Activated CD8-positive, alpha-beta memory T cell treated with anti-CD3 and anti-CD28 coated beads, Interleukin-2, amount 50 U/mL, for 48 hours (primary cell): ENCODE results near the gene ST14.
"Not testable (repeated sequence)": the region's sequence is repeated elsewhere in the genome, so short reads cannot be mapped to it uniquely, and the experiment has no call there.

Experiments
- DNase-seq: peaks from one replicate; pipeline ENCODE4 v3.0.0-alpha.2; 2020

Gene ST14

DNA sequence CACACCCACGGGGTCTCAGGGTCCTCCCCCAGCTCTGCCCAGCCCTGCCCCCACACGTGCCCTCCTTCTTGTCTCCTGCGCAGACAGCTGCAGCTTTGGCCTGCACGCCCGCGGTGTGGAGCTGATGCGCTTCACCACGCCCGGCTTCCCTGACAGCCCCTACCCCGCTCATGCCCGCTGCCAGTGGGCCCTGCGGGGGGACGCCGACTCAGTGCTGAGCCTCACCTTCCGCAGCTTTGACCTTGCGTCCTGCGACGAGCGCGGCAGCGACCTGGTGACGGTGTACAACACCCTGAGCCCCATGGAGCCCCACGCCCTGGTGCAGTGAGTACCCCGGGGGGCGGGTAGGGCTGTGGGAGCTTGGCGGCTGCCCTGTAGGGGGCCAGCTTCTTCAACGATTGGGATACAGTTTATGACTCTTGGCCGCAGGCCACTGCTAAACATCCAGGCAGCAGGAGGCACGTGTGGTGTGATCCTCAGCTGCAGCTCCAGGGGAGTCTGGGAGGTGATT is 30.8 kb downstream of the ST14 start:
- no peak for DNase-seq

DNA sequence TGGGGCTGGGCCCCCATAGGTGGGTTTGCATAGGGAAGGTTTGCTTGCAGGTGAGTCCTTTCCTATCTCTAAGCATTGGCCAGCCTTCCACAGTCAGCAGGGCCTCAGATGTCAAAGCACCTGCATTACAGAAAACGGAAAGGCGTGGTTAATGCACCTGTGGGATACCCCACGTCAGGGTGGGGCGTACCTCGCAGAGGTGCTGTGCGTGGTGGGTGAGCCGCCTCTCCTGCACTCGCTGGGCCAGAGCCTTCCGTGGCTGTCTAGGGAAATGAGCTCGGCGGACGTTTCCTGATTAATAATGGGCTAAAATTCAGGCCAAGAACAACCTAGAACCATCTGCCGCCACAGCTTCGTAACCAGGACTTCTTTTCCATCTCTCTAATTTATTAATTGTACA is 32.3 kb downstream of the ST14 start:
- DNase-seq = no peak

DNA sequence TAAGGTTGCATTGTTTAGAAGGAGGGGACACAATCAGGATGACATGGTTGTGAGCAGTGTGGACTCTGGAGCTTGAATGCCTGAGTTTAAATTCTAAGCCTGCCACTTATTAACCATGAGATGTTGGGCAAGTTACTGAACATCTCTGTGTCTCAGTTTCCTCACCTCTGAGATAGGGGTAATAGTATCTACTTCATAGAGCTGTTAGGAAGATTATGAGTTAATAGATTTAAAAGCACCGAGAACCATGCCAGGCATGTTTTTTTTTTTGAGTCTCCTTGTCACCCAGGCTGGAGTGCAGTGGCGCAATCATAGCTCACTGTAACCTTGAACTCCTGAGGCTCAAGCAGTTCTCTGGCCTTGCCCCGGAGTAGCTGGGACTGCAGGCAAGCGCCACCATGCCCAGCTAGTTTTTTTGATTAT is 33.3 kb downstream of the ST14 start:
- DNase-seq = no peak

DNA sequence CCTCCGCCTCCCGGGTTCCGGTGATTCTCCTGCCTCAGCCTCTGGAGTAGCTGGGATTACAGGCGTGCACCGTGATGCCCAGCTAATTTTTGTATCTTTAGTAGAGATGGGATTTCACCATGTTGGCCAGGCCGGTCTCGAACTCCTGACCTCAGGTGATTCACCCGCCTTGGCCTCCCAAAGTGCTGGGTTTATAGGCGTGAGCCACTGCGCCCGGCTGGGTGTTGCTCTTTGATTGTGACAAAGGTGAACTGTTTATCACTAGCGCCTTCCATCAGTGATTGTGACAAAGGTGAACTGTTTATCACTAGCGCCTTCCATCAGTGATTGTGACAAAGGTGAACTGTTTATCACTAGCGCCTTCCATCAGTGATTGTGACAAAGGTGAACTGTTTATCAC is 34.0 kb downstream of the ST14 start:
- not testable (repeated sequence) for DNase-seq

DNA sequence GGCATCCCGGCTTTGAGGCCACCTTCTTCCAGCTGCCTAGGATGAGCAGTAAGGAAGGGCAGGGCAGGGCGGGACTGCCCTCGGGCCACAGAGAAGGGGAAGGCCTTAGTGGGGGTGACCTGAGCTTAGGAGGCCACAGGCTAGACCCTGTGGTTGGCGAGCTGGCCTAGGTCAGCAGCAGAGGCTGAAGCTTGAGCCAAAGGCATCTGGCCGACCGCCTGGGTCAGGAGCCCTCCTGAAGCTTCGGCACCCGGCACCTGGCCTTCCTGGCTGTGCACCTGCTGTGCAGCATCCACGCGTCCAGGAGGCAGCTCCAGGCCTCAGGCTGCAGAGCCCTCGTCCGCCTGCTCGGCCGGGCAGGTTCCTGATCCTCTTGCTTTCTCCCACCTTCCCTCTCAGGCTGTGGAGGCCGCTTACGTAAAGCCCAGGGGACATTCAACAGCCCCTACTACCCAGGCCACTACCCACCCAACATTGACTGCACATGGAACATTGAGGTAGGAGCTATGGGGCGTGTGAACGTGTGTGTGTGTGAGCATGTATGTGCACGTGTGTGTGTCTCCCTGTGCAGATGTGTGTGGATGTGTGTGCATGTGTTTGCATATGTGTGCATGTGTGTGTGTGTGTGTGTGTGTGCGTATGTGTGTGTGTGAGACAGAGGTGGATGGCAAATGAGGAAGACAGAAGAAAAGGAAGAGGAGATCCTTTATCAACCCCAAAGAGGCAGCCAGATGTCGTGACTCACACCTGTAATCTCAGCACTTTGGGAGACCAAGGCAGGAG is 34.9 kb downstream of the ST14 start:
- DNase-seq = no peak

DNA sequence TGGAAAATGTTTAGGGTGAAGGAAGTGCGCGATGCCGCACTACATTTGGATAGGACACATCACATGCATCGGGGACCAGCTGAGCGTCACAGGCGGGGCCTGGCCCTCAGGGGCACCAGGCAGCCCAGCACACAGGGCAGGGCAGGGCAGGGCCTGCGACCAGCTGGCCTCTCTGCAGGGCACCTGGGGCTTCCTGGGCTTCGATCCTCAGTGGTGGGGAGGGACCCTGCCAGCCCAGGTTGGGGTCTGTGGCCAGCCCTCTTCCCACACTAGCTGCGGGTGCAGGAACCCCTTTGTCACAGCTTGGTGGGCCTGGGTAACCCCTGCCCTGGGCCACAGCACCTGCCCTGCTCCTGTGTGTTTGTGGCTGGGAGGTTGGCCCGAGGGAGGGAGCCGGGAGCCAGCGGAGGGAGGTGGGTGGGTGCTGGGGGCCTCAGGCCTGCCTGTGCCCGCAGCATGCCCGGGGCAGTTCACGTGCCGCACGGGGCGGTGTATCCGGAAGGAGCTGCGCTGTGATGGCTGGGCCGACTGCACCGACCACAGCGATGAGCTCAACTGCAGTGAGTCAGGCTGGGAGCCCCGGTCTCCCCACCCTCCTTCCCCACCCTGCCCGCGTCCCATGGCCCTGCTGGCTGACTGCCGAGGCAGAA is 37.9 kb downstream of the ST14 start:
- no peak for DNase-seq

DNA sequence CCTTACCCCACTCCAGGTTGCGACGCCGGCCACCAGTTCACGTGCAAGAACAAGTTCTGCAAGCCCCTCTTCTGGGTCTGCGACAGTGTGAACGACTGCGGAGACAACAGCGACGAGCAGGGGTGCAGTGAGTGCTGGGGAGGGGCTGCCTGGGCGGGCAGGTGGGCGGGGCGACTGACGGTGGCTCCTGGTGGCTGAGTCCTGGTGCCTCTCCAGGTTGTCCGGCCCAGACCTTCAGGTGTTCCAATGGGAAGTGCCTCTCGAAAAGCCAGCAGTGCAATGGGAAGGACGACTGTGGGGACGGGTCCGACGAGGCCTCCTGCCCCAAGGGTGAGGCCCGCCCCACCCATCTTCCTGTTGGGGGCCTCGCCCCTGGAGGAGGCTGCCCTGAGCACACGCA is 38.7 kb downstream of the ST14 start:
- no peak for DNase-seq

DNA sequence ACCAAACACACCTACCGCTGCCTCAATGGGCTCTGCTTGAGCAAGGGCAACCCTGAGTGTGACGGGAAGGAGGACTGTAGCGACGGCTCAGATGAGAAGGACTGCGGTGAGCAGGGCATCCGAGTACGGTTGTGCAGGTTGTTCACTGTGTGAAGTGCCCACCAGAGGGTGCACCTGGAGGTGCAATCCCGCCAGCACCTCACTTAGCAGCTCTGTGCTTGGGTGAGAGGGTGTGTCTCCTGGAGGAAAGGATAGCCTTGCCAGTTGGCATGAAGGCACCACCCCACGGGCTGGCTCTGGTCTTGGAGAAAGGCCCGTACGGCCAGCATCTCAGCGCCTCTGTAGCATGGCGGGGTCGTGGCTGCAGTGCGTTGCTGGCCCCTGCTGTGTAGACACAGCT is 39.4 kb downstream of the ST14 start:
- DNase-seq = no peak

DNA sequence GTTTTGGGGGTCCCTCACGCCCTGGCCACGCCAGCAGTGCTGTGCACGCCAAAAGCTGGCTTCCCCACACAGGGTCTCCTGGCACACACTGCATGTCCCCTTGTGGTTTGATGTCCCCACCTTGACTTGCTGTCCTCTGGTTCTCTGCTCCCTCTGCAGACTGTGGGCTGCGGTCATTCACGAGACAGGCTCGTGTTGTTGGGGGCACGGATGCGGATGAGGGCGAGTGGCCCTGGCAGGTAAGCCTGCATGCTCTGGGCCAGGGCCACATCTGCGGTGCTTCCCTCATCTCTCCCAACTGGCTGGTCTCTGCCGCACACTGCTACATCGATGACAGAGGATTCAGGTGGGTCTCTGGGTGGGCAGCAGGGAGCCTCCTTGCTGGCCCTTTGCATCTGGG is 40.2 kb downstream of the ST14 start:
- DNase-seq = no peak

DNA sequence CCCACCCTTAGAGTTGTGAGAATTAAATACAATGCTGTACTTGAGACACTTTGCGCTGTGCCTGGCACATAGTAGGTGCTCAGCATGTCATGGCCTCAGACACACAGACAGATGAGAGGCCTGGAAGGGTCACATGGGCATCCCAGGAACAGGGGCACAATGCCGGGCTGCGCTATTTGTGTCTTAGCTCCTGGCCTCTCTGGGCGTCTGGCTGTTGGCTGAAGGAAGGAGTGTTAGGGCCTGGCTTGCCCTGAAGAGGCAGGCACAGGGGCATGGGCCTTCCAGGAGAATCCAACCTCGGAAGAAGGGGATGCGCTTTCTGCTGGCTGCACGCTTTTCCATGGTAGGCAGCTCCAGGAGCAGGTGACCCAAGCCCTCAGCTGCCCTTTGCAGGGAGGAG is 41.4 kb downstream of the ST14 start:
- no peak for DNase-seq

DNA sequence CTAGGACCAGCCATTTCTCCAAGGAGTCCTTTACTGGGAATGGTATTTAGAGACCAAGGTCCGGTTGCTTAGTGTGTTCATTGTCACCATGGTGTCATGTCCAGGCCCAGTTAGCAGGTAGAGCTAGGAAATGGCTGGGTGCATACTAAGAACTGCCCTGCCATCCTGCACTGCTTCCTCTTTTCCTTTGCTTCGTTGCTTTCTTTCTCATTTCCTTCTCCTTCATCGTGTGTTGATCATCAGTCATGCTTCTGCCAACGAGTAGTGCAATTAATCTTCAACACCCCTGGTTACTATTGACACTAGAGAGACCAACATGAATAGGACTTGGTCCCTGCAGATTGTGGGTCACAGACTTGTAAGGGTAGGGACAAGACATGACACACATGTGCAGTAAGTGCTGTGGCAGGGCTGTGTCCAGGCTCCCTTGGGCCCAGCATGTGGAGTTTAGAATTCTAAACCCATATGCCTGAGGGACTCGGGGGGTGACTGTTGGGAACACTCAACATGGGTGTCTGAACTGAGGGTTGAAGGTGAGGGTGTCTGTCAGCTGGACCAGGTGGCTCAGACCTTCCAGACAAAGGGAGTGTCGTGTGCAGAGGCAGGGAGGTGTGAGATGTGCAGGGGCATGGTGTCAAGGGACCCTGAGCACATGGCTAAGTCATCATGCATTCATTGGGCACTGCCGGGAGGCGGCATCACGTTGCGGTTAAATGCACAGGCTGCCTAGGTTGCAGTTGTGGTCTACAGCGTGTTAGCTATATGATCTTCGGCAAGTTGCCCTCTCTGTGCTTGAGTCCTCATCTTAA is 42.6 kb downstream of the ST14 start:
- DNase-seq = no peak

DNA sequence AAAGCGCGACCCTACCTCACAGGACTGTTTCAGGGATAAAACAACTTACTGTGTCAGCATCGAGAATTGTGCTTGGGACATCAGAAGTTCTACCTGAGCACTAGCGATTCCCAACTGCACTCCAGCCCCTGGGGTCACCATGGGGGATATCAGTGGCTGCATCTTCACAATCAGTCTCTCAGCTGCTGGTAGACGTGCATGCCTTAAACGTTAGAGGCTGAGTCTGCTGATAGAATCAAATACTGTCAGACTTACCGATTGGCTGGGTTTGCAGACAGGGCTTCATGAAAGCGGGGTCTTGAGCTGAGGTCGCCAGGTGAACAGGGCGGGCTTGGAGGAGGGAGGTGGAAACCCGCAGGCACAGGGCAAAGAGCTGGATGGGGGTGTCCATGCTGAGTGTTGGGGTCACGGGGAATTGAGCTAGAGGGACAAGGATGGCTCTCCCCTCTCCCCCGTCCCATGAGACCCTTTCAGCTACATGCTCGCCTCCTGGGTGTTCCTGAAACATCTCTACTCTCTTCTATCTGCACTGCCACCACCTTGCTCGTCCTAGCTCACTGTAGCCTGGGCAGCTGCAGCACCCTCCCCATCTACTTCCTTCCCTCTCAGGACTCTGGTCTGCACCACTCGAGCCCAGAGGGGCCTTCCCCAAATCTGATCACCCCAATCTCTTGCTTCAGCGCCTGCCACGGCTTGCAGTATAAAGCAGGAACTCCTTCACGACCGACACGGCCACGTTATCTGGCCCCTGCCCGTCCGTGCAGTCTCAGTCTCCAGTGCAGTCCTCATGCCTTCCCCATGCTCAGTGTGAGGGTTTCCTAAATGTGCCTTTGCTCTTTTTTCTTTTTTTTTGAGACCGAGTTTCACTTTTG is 43.5 kb downstream of the ST14 start:
- no peak for DNase-seq

DNA sequence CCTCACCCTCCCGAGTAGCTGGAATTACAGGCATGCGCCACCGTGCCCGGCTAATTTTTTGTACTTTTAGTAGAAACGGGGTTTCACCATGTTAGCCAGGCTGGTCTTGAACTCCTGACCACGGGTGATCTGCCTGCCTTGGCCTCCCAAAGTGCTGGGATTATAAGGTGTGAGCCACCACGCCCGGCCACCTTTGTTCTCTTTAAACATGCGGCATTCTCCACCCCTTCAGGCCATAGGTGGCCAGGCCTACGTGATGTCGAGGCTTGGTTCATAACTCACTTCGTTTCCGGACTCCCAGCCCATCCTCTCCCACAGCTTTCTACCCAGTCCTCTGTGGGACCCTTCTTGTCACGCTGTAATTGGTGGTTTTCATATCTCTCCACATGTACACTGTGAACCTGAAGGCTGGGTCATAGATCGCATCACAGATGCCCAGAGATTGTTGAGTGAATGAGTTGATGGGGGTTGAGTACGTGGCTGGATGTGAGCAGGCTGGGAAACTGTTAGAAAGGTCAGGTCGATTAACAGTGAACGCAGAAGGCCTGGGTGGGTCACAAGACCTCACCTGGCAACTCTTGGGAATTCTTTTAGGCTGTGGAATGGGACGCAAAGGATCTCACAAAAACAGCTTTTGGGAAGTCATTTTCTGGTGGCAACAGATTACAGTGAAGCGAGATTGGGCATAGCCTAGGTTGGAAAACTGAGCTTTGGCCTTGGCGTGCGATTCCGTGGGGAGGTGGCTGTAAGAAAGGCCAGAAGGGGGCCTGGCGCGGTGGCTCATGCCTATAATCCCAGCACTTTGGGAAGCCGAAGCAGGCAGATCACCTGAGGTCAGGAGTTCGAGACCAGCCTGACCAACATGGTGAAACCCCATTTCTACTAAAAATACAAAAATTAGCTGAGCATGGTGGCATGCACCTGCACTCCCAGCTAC is 44.5 kb downstream of the ST14 start:
- DNase-seq = no peak

DNA sequence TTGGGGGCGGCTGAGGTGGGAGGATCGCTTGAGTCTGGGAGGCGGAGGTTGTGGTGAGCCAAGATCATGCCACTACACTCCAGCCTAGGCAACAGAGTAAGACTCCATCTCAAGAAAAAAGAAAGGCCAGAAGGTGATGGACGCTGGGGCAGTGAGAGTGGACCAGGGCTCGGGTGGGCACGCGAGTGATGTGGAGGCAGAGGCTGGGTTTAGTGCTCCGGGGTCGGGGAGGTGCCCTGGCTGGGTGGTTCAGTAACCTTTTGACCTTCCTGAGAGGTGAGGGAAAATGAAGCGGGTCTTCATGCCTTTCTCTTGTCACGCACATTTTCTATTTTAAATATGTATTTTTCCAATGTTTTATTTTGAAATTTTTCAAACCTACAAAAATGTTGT is 45.1 kb downstream of the ST14 start:
- no peak for DNase-seq

DNA sequence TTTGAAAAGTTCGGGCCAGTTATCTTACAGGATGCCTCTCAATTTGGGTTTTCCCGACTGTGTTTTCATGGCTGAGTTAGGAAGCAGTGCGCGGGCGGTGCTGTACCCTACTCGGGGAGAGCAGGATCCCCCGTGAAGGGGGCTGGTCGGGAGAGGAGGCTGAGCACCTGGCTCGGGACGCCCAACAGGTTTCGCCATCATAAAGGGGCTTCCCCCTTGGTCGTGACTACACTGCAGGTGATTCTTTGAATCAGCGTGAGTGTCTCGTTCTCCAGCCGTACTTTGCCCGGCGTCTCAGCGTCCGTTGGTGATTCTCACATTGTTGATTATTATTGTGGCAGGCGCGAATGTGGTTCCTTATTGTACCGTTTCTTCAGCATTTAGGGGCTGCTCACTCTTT is 46.6 kb downstream of the ST14 start:
- no peak for DNase-seq

DNA sequence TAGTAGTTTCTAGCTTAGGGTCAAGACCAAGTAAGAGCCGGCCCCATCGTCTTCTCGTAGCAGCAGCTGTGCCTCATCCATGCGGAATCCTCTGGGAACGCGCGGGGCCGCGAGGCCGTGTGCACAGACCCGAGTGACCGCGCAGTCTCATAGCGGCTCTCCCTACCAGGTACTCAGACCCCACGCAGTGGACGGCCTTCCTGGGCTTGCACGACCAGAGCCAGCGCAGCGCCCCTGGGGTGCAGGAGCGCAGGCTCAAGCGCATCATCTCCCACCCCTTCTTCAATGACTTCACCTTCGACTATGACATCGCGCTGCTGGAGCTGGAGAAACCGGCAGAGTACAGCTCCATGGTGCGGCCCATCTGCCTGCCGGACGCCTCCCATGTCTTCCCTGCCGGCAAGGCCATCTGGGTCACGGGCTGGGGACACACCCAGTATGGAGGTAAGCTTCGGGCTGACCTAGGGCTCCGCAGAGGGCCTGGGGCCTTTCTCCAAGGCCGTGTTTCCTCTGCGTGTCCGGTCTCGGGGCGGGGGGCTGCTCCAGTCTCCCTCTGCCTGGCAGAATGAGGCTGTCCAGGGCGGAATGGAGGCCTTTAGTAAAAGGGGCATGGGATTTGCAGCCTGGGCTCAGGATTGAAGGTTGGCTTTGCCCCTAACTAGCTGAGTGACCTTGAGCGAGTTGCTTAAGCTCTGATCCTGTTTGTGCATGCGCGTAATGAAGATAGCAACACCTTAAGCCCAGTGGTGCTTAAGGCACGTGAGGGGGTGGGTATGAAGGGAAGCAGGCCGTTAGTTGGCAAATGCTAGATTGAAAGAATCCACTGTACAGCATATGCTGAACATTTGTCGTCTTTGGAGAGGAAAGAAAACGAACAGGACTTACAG is 48.9 kb downstream of the ST14 start:
- DNase-seq = peak; percentile 36

DNA sequence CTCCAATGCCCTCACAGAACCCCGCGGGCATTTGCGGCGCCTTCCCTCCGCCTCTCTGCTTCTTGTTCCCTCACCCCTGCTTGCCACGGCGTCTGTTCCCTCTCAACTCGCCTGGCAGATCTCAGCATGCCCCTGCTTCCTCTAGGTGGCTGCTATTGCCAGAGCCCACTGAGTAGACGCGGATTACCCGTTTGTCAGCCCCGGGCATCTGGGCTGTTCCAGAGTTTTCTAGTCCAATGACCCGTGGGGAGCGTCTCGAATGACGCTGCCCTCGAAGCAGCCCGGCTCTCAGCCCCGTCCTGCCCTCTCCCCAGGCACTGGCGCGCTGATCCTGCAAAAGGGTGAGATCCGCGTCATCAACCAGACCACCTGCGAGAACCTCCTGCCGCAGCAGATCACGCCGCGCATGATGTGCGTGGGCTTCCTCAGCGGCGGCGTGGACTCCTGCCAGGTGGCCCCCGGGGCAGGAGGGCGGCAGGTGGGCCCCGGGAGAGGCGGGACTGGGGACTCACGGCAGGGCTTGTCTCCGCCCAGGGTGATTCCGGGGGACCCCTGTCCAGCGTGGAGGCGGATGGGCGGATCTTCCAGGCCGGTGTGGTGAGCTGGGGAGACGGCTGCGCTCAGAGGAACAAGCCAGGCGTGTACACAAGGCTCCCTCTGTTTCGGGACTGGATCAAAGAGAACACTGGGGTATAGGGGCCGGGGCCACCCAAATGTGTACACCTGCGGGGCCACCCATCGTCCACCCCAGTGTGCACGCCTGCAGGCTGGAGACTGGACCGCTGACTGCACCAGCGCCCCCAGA is 49.7 kb downstream of the ST14 start:
- DNase-seq = peak; percentile 43

DNA sequence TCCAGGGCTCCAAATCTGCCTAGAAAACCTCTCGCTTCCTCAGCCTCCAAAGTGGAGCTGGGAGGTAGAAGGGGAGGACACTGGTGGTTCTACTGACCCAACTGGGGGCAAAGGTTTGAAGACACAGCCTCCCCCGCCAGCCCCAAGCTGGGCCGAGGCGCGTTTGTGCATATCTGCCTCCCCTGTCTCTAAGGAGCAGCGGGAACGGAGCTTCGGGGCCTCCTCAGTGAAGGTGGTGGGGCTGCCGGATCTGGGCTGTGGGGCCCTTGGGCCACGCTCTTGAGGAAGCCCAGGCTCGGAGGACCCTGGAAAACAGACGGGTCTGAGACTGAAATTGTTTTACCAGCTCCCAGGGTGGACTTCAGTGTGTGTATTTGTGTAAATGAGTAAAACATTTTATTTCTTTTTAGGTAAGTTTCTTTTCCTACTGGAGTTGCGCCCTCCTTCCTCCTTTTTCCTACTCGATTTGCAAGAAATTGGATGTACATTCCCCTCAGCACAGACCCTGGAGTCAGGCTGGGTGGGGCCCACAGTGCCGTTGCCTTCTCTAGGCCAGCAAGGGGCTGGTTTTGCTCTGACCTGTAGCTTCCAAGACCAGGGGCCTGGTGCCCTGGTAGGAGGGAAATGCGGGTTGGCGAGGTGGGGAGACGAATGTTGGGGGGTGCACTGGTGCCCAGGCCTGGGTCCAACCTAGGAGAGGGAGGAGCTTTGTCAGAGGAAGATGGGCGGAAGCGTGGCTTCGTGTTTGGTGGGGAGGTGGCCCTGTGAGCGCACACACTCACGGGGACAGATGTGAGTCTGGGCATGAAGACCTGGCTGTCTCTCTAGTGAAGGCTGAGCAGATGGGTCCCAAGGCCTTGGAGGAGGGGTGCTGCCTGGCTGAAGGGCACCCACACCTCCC is 50.6 kb downstream of the ST14 start:
- peak; percentile 25 for DNase-seq
